Ovary (tissue), 3 donors: ENCODE measurements around the gene C1QTNF1.

ENCODE experiments used
- CTCF ChIP-seq, 3 donors: fragments of 450-650 bp in 2 of 3; fragments of 200-600 bp in 1 of 3; IDR thresholded peaks; one replicate each; pipeline versions ENCODE4 v1.5.1 to v1.8.0; 2016 to 2022; ENCODE audit warnings: antibody characterized with exemption in 3 of 3, mild to moderate bottlenecking in 1 of 3
- POLR2A ChIP-seq: fragments of 450-650 bp; IDR thresholded peaks from one replicate; pipeline ENCODE4 v1.6.1; 2017; ENCODE audit warnings: antibody characterized with exemption, mild to moderate bottlenecking, moderate library complexity
- donor health status: DM: no; HTN: no; CAD: no.

- no peak for TF ChIP-seq CTCF (IDR thresholded peaks at IDR 0.05)
- no peak for TF ChIP-seq POLR2A
Observed at GRCh38 chr17:79039171-79039570, 15.2 kb downstream of the C1QTNF1 start.
